GM12873 (cell line): Measurements from ENCODE around the gene PCDHGC5.

Source experiments
- TF ChIP-seq, protein P1 (sequence below): IDR thresholded peaks from 2 replicates; pipeline ENCODE4 v1.5.1; 2012; ENCODE audit warnings: low read depth, mild to moderate bottlenecking, moderate library complexity, low read length, control low read depth; ENCODE audit not compliant: insufficient read depth; ENCODE audit errors: missing control alignments

Gene PCDHGC5

DNA sequence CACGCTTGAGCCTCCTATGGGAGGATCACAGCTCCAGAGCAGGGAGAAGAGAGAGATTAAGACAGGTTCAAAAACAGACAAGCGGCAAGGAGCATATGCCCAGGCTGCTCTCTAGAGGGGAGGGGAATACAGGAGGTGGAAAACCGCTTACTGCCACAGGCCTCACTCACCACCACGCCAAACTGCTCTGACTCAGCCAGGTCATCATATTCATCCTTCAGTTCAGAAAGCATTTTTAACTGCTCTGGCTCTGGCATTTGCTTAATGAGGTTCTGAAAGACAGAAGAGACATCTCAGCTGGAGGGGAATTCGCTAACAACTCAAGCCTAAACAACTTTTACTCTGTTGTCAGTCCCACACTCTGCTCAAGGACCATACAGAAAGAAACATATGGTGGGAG, 40.1 kb downstream of the PCDHGC5 start:
- TF ChIP-seq, protein P1, sequence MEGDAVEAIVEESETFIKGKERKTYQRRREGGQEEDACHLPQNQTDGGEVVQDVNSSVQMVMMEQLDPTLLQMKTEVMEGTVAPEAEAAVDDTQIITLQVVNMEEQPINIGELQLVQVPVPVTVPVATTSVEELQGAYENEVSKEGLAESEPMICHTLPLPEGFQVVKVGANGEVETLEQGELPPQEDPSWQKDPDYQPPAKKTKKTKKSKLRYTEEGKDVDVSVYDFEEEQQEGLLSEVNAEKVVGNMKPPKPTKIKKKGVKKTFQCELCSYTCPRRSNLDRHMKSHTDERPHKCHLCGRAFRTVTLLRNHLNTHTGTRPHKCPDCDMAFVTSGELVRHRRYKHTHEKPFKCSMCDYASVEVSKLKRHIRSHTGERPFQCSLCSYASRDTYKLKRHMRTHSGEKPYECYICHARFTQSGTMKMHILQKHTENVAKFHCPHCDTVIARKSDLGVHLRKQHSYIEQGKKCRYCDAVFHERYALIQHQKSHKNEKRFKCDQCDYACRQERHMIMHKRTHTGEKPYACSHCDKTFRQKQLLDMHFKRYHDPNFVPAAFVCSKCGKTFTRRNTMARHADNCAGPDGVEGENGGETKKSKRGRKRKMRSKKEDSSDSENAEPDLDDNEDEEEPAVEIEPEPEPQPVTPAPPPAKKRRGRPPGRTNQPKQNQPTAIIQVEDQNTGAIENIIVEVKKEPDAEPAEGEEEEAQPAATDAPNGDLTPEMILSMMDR, result no peak

DNA sequence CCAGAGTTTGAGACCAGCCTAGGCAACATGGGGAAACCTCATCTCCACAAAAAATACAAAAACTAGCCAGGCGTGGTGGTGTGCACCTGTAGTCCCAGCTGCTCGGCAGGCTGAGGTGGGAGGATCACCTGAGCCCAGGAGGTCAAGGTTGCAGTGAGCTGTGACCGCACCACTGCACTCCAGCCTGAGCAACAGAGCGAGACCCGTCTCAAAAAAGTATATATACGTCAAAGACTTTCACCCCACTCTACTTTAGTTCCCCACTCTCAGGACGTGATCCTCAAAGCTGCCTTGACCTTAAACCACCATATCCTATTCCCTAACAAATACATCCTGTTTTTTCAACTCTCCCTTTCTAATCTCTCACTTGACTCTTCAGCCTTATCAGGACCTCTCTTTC, 41.0 kb downstream of the PCDHGC5 start:
- TF ChIP-seq, protein P1, result no peak

DNA sequence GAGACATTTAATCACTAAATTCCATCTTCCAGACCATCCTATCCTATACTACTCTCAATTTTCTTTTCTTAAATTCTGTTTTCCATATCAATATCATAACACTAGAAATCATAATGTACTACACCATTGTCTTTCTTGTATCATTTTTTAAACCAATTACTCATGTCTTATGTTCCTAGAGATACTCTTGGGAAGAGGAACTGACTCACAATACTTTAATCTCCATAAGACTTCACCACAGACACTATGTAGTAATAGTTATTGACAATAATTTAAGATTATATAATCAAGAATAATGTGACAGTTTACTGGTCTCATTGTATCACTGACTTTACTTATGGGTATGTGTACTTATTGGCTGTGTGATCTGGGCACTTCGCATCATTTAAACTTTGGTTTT, 43.8 kb downstream of the PCDHGC5 start:
- TF ChIP-seq, protein P1, result no peak

DNA sequence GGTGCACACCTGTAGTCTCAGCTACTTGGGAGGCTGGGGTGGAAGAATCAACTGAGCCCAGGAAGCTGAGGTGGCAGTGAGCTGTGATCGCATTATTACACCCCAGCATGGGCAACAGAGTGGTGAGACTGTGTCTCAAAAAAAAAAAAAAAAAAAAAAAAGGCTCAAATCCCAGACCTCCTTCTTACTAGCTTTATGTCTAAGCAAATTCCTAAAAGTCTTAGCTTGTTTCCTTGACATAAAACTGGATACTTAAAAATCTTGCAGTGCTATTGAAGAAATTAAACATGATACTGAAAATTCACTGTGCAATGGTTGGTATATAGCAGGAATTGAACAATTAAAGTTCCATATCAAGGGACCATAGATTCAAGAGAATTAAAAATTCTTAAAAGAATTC, 45.0 kb downstream of the PCDHGC5 start:
- TF ChIP-seq, protein P1, result no peak

DNA sequence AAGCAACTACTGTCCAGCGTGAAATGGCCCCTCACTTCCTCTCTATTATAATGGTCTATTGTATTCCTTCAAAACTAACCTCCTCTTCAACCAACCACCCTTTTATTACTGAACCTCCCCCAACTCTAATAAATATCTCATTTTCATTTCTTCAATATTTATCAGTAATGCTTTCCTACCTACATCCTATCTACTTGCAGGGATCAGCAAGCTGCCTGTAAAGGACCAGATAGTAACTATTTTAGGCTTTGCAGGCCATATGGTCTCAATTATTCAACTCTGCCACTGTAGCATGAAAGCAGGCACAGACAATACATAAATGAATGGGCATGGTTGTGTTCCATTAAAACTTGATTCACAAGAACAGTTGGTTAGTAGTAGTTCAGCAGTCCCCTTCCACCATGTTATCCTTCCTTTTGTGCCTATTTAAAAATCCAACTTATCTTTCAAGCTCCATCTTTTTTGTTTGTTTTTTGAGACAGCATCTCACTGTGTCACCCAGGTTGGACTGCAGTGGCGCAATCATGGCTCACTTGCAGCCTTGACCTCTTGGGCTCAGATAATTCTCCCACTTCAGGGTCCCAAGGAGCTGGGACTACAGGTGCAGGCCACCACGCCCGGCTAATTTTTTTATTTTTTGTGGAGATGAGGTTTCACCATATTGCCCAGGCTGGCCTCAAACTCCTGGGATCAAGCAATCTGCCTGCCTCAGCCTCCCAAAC, 45.8 kb downstream of the PCDHGC5 start:
- TF ChIP-seq, protein P1, result no peak
